HEK293T (cell line): Measurements from ENCODE around the gene KIAA1671.

ENCODE experiments used
- BHLHE40 ChIP-seq: fragments of 450-650 bp; IDR thresholded peaks from 2 replicates; pipeline ENCODE4 v1.6.1; 2016; ENCODE audit warnings: mild to moderate bottlenecking, moderate library complexity, borderline replicate concordance
- ELF4 ChIP-seq: fragments of 450-650 bp; IDR thresholded peaks from 2 replicates; pipeline ENCODE4 v1.6.1; 2017; ENCODE audit warnings: antibody characterized with exemption
- HDGF ChIP-seq: fragments of 450-650 bp; IDR thresholded peaks from 2 replicates; pipeline ENCODE4 v1.6.1; 2017; ENCODE audit warnings: antibody characterized with exemption, borderline replicate concordance
- TARDBP ChIP-seq: fragments of 450-650 bp; IDR thresholded peaks from 2 replicates; pipeline ENCODE4 v1.6.1; 2016

DNA sequence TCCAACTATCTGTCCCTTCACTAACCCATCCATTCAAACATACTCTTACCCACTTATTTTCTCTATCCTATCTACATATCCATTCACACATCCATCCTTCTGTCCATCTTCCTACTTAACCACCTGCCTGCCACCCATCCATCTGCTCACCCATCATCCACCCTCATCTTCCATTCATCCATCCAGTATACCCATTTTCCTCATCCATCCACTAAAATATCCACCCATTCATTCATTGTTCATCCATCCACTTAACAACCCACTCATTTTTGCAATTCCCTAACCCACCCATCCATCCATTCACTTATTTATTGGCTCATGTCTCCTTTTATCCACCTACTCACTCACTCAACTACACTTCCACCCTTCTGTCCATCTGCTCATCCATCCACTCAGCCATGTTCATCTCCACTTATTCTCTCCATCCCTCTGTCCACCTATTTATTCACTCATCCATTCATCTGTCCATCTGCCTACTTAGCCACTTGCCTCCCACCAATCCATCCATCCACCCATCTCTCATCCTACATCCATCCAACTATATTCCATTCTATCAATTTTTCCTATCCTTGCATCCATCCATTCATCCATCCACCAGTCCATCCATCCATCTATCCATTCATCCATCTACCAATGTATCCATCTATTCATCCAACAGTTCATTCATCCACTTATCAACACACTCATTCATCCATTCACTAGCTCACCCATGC lies 16.6 kb upstream of the KIAA1671 start:
- TF ChIP-seq BHLHE40 (no peak), ELF4 (no peak), HDGF (no peak), TARDBP (no peak)
